OCI-LY7 (cell line): ENCODE data around the gene ABHD12. TPM values are rescaled to one million over a fixed set of nuclear protein-coding genes. Genes with fewer than 3 reads are reported as not detected.

Experiments
- BruUV-seq: library from RNA; stranded (reverse); fragments of 400-500 nt; replicated peaks from 2 replicates; lab custom pipeline; 2021; lab: Mats Ljungman, UMichigan
- CTCF ChIA-PET: fragments of 300-600 bp; sonication (Branson Sonifier 250); formaldehyde crosslinking; loops from one replicate; lab custom pipeline; 2022; ENCODE audit warnings: antibody characterized with exemption; ENCODE audit not compliant: unreplicated experiment; lab: Charles Lee
- POLR2A ChIA-PET: fragments of 300-600 bp; sonication (Branson Sonifier 250); formaldehyde crosslinking; loops from one replicate; lab custom pipeline; 2022; ENCODE audit warnings: antibody characterized with exemption; lab: Charles Lee
- DNase-seq: peaks from one replicate; pipeline ENCODE4 v3.0.0-alpha.2; 2015; ENCODE audit warnings: low spot score
- H2AFZ ChIP-seq: fragments of 200-600 bp; sonication (generic), shearing (Covaris generic); 2 replicates; pipeline ENCODE4 v1.6.1; 2014; ENCODE audit warnings: mild to moderate bottlenecking, antibody characterized with exemption, low read length, moderate library complexity
- H3K27ac ChIP-seq: fragments of 200-600 bp; sonication (generic); 2 replicates; pipeline ENCODE4 v1.5.1; 2014; ENCODE audit warnings: mixed run types, low read depth, mild to moderate bottlenecking, moderate library complexity, low read length, inconsistent platforms; ENCODE audit not compliant: poor library complexity, severe bottlenecking
- H3K36me3 ChIP-seq: fragments of 200-600 bp; sonication (generic); 2 replicates; pipeline ENCODE4 v1.6.1; 2014; ENCODE audit warnings: mild to moderate bottlenecking, antibody characterized with exemption, low read length, moderate library complexity, mixed read lengths; ENCODE audit not compliant: insufficient read depth
- H3K4me1 ChIP-seq: fragments of 200-600 bp; sonication (generic); 2 replicates; pipeline ENCODE4 v1.5.1; 2014; ENCODE audit warnings: mild to moderate bottlenecking, low read length; ENCODE audit not compliant: insufficient read depth, poor library complexity, severe bottlenecking
- H3K4me2 ChIP-seq: fragments of 200-600 bp; sonication (generic); 2 replicates; pipeline ENCODE4 v1.6.1; 2014; ENCODE audit warnings: mild to moderate bottlenecking, low read length
- H3K4me3 ChIP-seq: fragments of 200-600 bp; sonication (generic); 2 replicates; pipeline ENCODE4 v1.5.1; 2014; ENCODE audit warnings: mild to moderate bottlenecking, low read depth, low read length; ENCODE audit not compliant: poor library complexity, severe bottlenecking
- H3K79me2 ChIP-seq: fragments of 200-600 bp; sonication (generic); 2 replicates; pipeline ENCODE4 v1.6.1; 2016; ENCODE audit warnings: low read depth, mild to moderate bottlenecking, low read length, moderate library complexity, mixed read lengths; ENCODE audit not compliant: insufficient read depth
- H3K9me2 ChIP-seq: fragments of 200-600 bp; sonication (generic); 2 replicates; pipeline ENCODE4 v1.6.1; 2016; ENCODE audit warnings: mild to moderate bottlenecking, low read length, mixed read lengths; ENCODE audit not compliant: insufficient read depth
- H3K9me3 ChIP-seq: fragments of 200-600 bp; sonication (generic); 2 replicates; pipeline ENCODE4 v1.6.1; 2014; ENCODE audit warnings: mild to moderate bottlenecking, mixed run types, low read length, mixed read lengths
- H4K20me1 ChIP-seq: fragments of 200-600 bp; sonication (generic); 2 replicates; pipeline ENCODE4 v1.6.1; 2014; ENCODE audit warnings: mild to moderate bottlenecking, antibody characterized with exemption, low read length, moderate library complexity, mixed read lengths; ENCODE audit not compliant: insufficient read depth
- CTCF ChIP-seq: fragments of 200-600 bp; sonication (generic); conservative IDR thresholded peaks from 2 replicates; pipeline ENCODE4 v1.5.1; 2014; ENCODE audit warnings: mild to moderate bottlenecking, antibody characterized with exemption, low read length, moderate library complexity, mixed read lengths
- EZH2phosphoT487 ChIP-seq: fragments of 200-600 bp; sonication (generic); IDR thresholded peaks from 2 replicates; pipeline ENCODE4 v1.6.1; 2018; ENCODE audit warnings: low read depth, borderline replicate concordance, mild to moderate bottlenecking, mixed run types, antibody characterized with exemption, low read length, moderate library complexity, mixed read lengths
- intact Hi-C: fragments of 100-400 bp; cut with micrococcal nuclease; formaldehyde crosslinking; loops from one replicate; pipeline ENCODE4 v1.10.0; 2022; ENCODE audit not compliant: unreplicated experiment
- total RNA-seq, 2 experiments: library from RNA; depleted of rRNA in 1 of 2; stranded (reverse); fragments of >200 nt in 1 of 2; shearing (Covaris generic) in 1 of 2; gene quantifications; 2 replicates each; pipeline ENCODE4 v1.2.3, GENCODE V29; 2014 to 2022

The ABHD12 gene
- total RNA-seq, 2 experiments from 2014 or later: 10.6 to 12.9 TPM

GRCh38 chr20:25351024-25351360 is 39.6 kb downstream of the ABHD12 start:
- ChIA-PET CTCF (no interaction called here), POLR2A (no interaction called here)
- Histone ChIP-seq H3K79me2 (no peaks in the 10 kb centered on the region), H4K20me1 (no peaks in the 10 kb centered on the region), H3K4me2 (no peak overlapping the region), H3K4me1 (peaks cover 6% of the 10 kb centered on the region), H3K36me3 (no peaks in the 10 kb centered on the region), H3K9me2 (no peaks in the 10 kb centered on the region), H3K4me3 (no peak overlapping the region), H2AFZ (no peak overlapping the region), H3K9me3 (no peaks in the 10 kb centered on the region), H3K27ac (no peak overlapping the region)
- DNase-seq: no peak
- no peak for TF ChIP-seq CTCF
- TF ChIP-seq EZH2phosphoT487: no peak
- BruUV-seq: no TSS peak
- intact Hi-C loops: no loop called here

DNA sequence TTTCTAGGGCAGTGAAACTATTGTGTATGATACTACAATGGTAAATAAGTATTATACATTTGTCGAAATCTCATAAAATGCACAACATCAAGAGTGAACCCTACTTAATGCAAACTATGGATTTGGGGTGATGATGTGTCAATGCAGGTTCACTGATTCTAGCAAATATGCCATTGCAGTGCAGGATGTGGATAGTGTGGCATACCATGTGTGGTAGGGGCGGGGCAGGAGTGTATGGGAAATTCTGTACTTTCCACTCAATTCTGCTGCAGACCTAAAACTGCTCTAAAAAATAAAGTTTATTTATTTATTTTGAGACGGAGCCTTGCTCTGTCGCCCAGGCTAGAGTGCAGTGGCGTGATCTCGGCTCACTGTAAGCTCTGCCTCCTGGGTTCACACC is 44.3 kb downstream of the ABHD12 start:
- ChIA-PET CTCF (no interaction called here), POLR2A (no interaction called here)

More for the DNA sequence above, 44.3 kb downstream of the ABHD12 start:
- Histone ChIP-seq H3K27ac (no peak overlapping the region), H3K79me2 (no peaks in the 10 kb centered on the region), H3K9me2 (no peaks in the 10 kb centered on the region), H3K4me2 (no peak overlapping the region), H3K36me3 (no peaks in the 10 kb centered on the region), H2AFZ (no peak overlapping the region), H3K4me3 (no peak overlapping the region), H4K20me1 (0 out of 2 replicates have a peak, but pooled peaks cover 5% of the 10 kb centered on the region), H3K4me1 (no peaks in the 10 kb centered on the region), H3K9me3 (no peaks in the 10 kb centered on the region)
- no TSS peak for BruUV-seq
- no peak for TF ChIP-seq EZH2phosphoT487
- TF ChIP-seq CTCF: no peak
- DNase-seq: no peak
- intact Hi-C loops: no loop called here
